Fibroblast of the aortic adventitia (primary cell): ENCODE measurements around the gene GPD2. TPM values are rescaled to one million over a fixed set of nuclear protein-coding genes. Genes with fewer than 3 reads are reported as not detected.
A peak's percentile ranks its signal among the peaks of the same experiment; 100 is the strongest.

Experiments used
- DNase-seq: peaks from one replicate; pipeline ENCODE4 v3.0.0-alpha.2; 2010; ENCODE audit warnings: low read depth
- H3K4me3 ChIP-seq: 2 replicates; pipeline ENCODE4 v1.5.1; 2011; ENCODE audit warnings: low read depth, mild to moderate bottlenecking, control low read depth, low read length, moderate library complexity
- CTCF ChIP-seq: IDR thresholded peaks from 2 replicates; pipeline ENCODE4 v1.5.1; 2011; ENCODE audit warnings: mild to moderate bottlenecking, low read length, control low read depth, inconsistent platforms; ENCODE audit not compliant: insufficient read depth
- total RNA-seq: library from RNA; depleted of rRNA; stranded (reverse); fragments of >200 nt; gene quantifications from 2 replicates; pipeline ENCODE4 v1.2.3, GENCODE V29; 2012; ENCODE audit warnings: low replicate concordance

The GPD2 gene
- total RNA-seq, 1 donor = 89.7 TPM

- DNase-seq = no peak
These were observed 137.9 kb downstream of the GPD2 start for GRCh38 chr2:156574112-156574511.

GRCh38 chr2:156576005-156576404, 139.8 kb downstream of the GPD2 start:
- DNase-seq = no peak
- no peak overlapping the region for H3K4me3 ChIP-seq
- TF ChIP-seq CTCF = no peak

More at GRCh38 chr2:156574112-156574511, 137.9 kb downstream of the GPD2 start:
- no peak overlapping the region for H3K4me3 ChIP-seq
- TF ChIP-seq CTCF = no peak

- no peak for DNase-seq
- no peak for TF ChIP-seq CTCF
- H3K4me3 ChIP-seq = no peak overlapping the region
These were observed 144.3 kb downstream of the GPD2 start for GRCh38 chr2:156580501-156580900.

GRCh38 chr2:156581280-156581679, 145.1 kb downstream of the GPD2 start:
- H3K4me3 ChIP-seq = no peak overlapping the region
- no peak for DNase-seq
- TF ChIP-seq CTCF = no peak

- no peak for TF ChIP-seq CTCF
- H3K4me3 ChIP-seq = no peak overlapping the region
- no peak for DNase-seq
These were observed 149.3 kb downstream of the GPD2 start for GRCh38 chr2:156585457-156585856.

GRCh38 chr2:156586621-156587020, 150.4 kb downstream of the GPD2 start:
- TF ChIP-seq CTCF = no peak
- no peak overlapping the region for H3K4me3 ChIP-seq
- DNase-seq = no peak

- peak; percentile 57 for TF ChIP-seq CTCF
- no peak overlapping the region for H3K4me3 ChIP-seq
- peak; percentile 76 for DNase-seq
These were observed 153.4 kb downstream of the GPD2 start for GRCh38 chr2:156589381-156590079.
